Naive thymus-derived CD4-positive, alpha-beta T cell (primary cell): Measurements from ENCODE around the gene NPTXR. TPM values are rescaled to one million over a fixed set of nuclear protein-coding genes. Genes with fewer than 3 reads are reported as not detected.
A peak's percentile ranks its signal among the peaks of the same experiment; 100 is the strongest.

ENCODE experiments used
- ATAC-seq: fragments of 150-1000 bp; cut with Tn5 transposase; 2 replicates; pipeline ENCODE4 v1.10.0; 2021; ENCODE audit warnings: mild to moderate bottlenecking, moderate library complexity
- CTCF ChIA-PET: fragments of 350-600 bp; sonication (Branson Sonifier 250); formaldehyde crosslinking; loops from one replicate; lab custom pipeline; 2021; ENCODE audit warnings: antibody characterized with exemption; lab: Charles Lee
- POLR2A ChIA-PET: fragments of 350-600 bp; sonication (Branson Sonifier 250); formaldehyde crosslinking; loops from one replicate; lab custom pipeline; 2021; ENCODE audit warnings: antibody characterized with exemption, inconsistent platforms; lab: Charles Lee
- DNase-seq, 9 donors: peaks; one replicate each; pipeline versions ENCODE4 v3.0.0 to v3.0.0-alpha.2; 2020 to 2022; ENCODE audit warnings: mixed read lengths in 1 of 9
- H3K27ac ChIP-seq: one replicate; pipeline ENCODE4 v1.7.0; 2013; ENCODE audit warnings: mild to moderate bottlenecking, low read depth, low read length, moderate library complexity
- H3K27me3 ChIP-seq, 2 donors: one replicate each; pipeline ENCODE4 v1.7.0; 2013; ENCODE audit warnings: low read length in 2 of 2, mild to moderate bottlenecking in 2 of 2, moderate library complexity in 2 of 2; ENCODE audit not compliant: control insufficient read depth in 2 of 2, insufficient read depth in 2 of 2
- H3K36me3 ChIP-seq, 3 experiments: 1 replicate in 2 of 3; 2 replicates in 1 of 3; pipeline ENCODE4 v1.7.0; 2013; ENCODE audit warnings: low read length in 3 of 3, mild to moderate bottlenecking in 3 of 3, moderate library complexity in 1 of 3; ENCODE audit not compliant: insufficient read depth in 3 of 3, control insufficient read depth in 2 of 3
- H3K4me1 ChIP-seq, 2 donors: one replicate each; pipeline ENCODE4 v1.7.0; 2013; ENCODE audit warnings: low read length in 2 of 2, mild to moderate bottlenecking in 2 of 2, moderate library complexity in 1 of 2; ENCODE audit not compliant: control insufficient read depth in 2 of 2, insufficient read depth in 2 of 2
- H3K4me3 ChIP-seq: 2 replicates; pipeline ENCODE4 v1.7.0; 2013; ENCODE audit warnings: mild to moderate bottlenecking, low read length
- H3K9me3 ChIP-seq, 3 experiments: 1 replicate in 2 of 3; 2 replicates in 1 of 3; pipeline ENCODE4 v1.7.0; 2013; ENCODE audit warnings: low read length in 3 of 3; ENCODE audit not compliant: control insufficient read depth in 2 of 3
- H3K27ac Mint-ChIP-seq, 9 donors: one replicate each; pipeline ENCODE4 v1.8.0; 2020 to 2022; ENCODE audit warnings: mixed read lengths in 9 of 9, mild to moderate bottlenecking in 8 of 9, moderate library complexity in 5 of 9, inconsistent platforms in 2 of 9
- H3K27me3 Mint-ChIP-seq, 5 donors: one replicate each; pipeline ENCODE4 v1.8.0; 2021 to 2022; ENCODE audit warnings: mixed read lengths in 5 of 5, mild to moderate bottlenecking in 1 of 5
- H3K36me3 Mint-ChIP-seq, 5 donors: one replicate each; pipeline ENCODE4 v1.8.0; 2020 to 2022; ENCODE audit warnings: mixed read lengths in 5 of 5, mild to moderate bottlenecking in 3 of 5, inconsistent platforms in 1 of 5
- H3K4me1 Mint-ChIP-seq, 7 donors: one replicate each; pipeline ENCODE4 v1.8.0; 2020 to 2022; ENCODE audit warnings: mixed read lengths in 7 of 7, mild to moderate bottlenecking in 3 of 7, inconsistent platforms in 1 of 7
- H3K4me3 Mint-ChIP-seq, 10 donors: one replicate each; pipeline ENCODE4 v1.8.0; 2020 to 2022; ENCODE audit warnings: mild to moderate bottlenecking in 10 of 10, mixed read lengths in 10 of 10, moderate library complexity in 6 of 10, inconsistent platforms in 2 of 10
- H3K9me3 Mint-ChIP-seq, 11 donors: one replicate each; pipeline ENCODE4 v1.8.0; 2020 to 2022; ENCODE audit warnings: mixed read lengths in 11 of 11, mild to moderate bottlenecking in 4 of 11, inconsistent platforms in 1 of 11, moderate library complexity in 1 of 11
- intact Hi-C, 2 donors: fragments of 100-400 bp; cut with micrococcal nuclease; formaldehyde crosslinking; loops; one replicate each; pipeline ENCODE4 v1.15.1; 2023
- polyA plus RNA-seq, 2 donors: library from polyadenylated mRNA; unstranded; fragments of 300-500 nt; fragmentation: Illumina TruSeq; gene quantifications; one replicate each; pipeline ENCODE4 v1.2.3, GENCODE V29; 2021
- total RNA-seq, 6 experiments: library from RNA in 5 of 6; stranded (reverse) in 5 of 6; gene quantifications; 1 replicate in 5 of 6; 2 replicates in 1 of 6; pipeline ENCODE4 v1.2.3 and lab custom pipeline; 2021 to 2026

Gene NPTXR
- total and polyA plus RNA-seq, 7 experiments from 2014 or later = 0.85 to 12.9 (median 4.4) TPM

- Histone ChIP-seq H3K27ac (no peak overlapping the region), H3K27me3 (no peaks in the 10 kb centered on the region), H3K4me1 (peaks cover 0 to 14% of the 10 kb centered on the region in 2 donors), H3K4me3 (no peak overlapping the region), H3K36me3 (no peaks in the 10 kb centered on the region), H3K9me3 (no peaks in the 10 kb centered on the region)
- Mint-ChIP-seq H3K36me3 (peaks cover 0 to 5% (median 3%) of the 10 kb centered on the region in 5 donors), H3K27me3 (peaks cover 0 to 45% (median 0%) of the 10 kb centered on the region in 5 donors), H3K27ac (no peak overlapping the region), H3K9me3 (peaks cover 0 to 3% (median 0%) of the 10 kb centered on the region in 11 donors), H3K4me3 (peak overlapping the region in 6 of 10 donors; percentile 12 to 75 (median 44)), H3K4me1 (peaks cover 9 to 40% (median 35%) of the 10 kb centered on the region in 7 donors)
- ChIA-PET POLR2A (interaction anchor here (0.6 kb wide), 1 partner anchor 203 kb away, joined by 4 read pairs; no protein-coding TSS in a partner anchor), CTCF (no interaction called here)
- no peak for ATAC-seq
- intact Hi-C loops = loop anchor here in 1 of 2 donors (5.0 kb wide), 1 partner anchor 83 kb away; the partner anchor contains the start of gene SUN2
- no peak for DNase-seq
Observed at GRCh38 chr22:38840129-38840528, 3.7 kb downstream of the NPTXR start.

DNA sequence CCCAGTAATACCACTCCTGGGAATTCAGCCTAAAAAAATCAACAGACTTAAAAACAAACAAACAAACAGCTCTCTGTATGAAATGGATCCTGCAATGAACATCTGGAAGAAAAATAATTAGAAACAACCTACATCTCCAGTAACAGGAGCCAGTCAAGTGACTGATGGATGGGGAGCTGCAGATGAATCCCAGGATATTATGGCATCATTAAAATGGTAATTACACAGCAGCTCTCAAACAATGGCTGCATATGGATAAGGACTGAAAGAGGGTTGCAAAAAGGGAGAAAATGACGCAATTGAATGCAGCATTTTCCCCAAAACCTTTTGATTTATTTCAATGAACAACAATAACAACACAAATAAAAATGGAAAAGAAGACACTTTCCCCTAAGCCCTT lies 4.1 kb downstream of the NPTXR start:
- Histone ChIP-seq H3K27ac (no peak overlapping the region), H3K4me1 (peaks cover 0 to 14% of the 10 kb centered on the region in 2 donors), H3K36me3 (no peaks in the 10 kb centered on the region), H3K9me3 (no peaks in the 10 kb centered on the region), H3K4me3 (no peak overlapping the region), H3K27me3 (no peaks in the 10 kb centered on the region)
- no peak for ATAC-seq
- intact Hi-C loops = loop anchor here in 1 of 2 donors (5.0 kb wide), 1 partner anchor 82 kb away; the partner anchor contains the start of gene SUN2
- peak overlapping the region in 4 of 10 donors; percentile 12 to 75 (median 56) for H3K4me3 Mint-ChIP-seq
- no peak for DNase-seq
- CTCF ChIA-PET = no interaction called here
- peaks cover 9 to 40% (median 35%) of the 10 kb centered on the region in 7 donors for H3K4me1 Mint-ChIP-seq
- peaks cover 0 to 41% (median 0%) of the 10 kb centered on the region in 5 donors for H3K27me3 Mint-ChIP-seq
- POLR2A ChIA-PET = interaction anchor here (0.6 to 0.7 kb wide), 2 partner anchors 133 to 203 kb away, joined by 3 to 4 read pairs; no protein-coding TSS in a partner anchor
- peaks cover 0 to 3% (median 0%) of the 10 kb centered on the region in 11 donors for H3K9me3 Mint-ChIP-seq
- no peak overlapping the region for H3K27ac Mint-ChIP-seq
- H3K36me3 Mint-ChIP-seq = peaks cover 0 to 5% (median 3%) of the 10 kb centered on the region in 5 donors

DNA sequence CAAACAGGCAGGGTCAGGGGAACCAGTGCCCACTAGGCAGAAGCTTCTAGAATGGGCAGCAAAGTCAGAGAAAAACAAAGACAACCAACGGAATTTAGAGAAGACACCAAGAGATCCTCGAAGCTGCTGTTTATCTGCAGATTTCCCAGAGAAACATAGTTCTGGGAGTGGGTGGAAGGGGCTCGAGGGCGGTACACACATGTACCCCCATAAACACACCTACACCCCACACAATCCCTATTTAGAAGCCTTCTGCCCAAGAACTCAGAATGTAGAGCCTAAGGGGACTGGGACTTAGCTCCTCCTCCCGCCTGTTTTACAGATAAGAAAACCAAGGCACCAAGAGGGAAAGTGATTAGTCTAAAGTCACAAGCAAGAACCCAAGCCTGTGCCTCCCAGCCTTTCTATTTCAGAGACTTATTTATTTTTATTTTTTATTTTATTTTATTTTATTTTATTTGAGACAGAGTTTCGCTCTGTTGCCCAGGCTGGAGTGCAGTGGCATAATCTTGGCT lies 6.4 kb downstream of the NPTXR start:
- no peak overlapping the region for H3K27ac Mint-ChIP-seq
- intact Hi-C loops = no loop called here

DNA sequence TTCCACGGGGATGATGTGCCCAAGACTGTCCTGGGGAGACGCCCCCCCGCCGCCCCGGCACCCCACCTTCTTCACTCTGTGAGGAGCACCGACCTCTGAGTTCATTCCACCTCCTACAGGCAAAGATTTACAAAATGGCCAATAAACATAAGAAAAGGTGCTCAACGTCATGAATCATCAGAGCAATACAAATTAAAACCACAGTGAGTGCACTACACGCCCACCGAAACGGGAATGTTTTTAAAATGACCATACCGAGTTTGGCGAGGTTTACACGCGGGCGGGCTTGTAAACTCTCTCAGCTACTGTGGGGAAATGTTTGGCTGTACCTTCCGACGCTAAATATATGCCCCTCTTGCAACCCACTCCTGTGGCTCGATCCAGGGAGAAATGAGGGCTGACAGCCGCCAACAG lies 7.9 kb downstream of the NPTXR start:
- ATAC-seq (no peak), DNase-seq (no peak)
- peaks cover 0 to 7% (median 5%) of the 10 kb centered on the region in 5 donors for H3K36me3 Mint-ChIP-seq
- H3K4me3 Mint-ChIP-seq = no peak overlapping the region
- no peak overlapping the region for H3K27ac ChIP-seq
- ChIA-PET POLR2A (interaction anchor here (1.4 kb wide), 1 partner anchor 101 kb away, joined by 3 read pairs; no protein-coding TSS in a partner anchor), CTCF (no interaction called here)
- no peaks in the 10 kb centered on the region for H3K9me3 ChIP-seq
- intact Hi-C loops = no loop called here
- no peaks in the 10 kb centered on the region for H3K27me3 ChIP-seq
- peaks cover 0 to 20% (median 13%) of the 10 kb centered on the region in 7 donors for H3K4me1 Mint-ChIP-seq
- no peak overlapping the region for H3K4me3 ChIP-seq
- H3K4me1 ChIP-seq = no peaks in the 10 kb centered on the region
- peaks cover 0 to 17% (median 0%) of the 10 kb centered on the region in 5 donors for H3K27me3 Mint-ChIP-seq
- no peaks in the 10 kb centered on the region for H3K9me3 Mint-ChIP-seq
- H3K27ac Mint-ChIP-seq = no peak overlapping the region
- no peaks in the 10 kb centered on the region for H3K36me3 ChIP-seq

More for the DNA sequence above, 6.4 kb downstream of the NPTXR start:
- Mint-ChIP-seq H3K4me3 (no peak overlapping the region), H3K4me1 (peaks cover 4 to 31% (median 25%) of the 10 kb centered on the region in 7 donors), H3K36me3 (peaks cover 0 to 5% (median 3%) of the 10 kb centered on the region in 5 donors), H3K27me3 (peaks cover 0 to 31% (median 0%) of the 10 kb centered on the region in 5 donors), H3K9me3 (no peaks in the 10 kb centered on the region)
- H3K4me1 ChIP-seq = peaks cover 0 to 3% of the 10 kb centered on the region in 2 donors
- POLR2A ChIA-PET = no interaction called here
- no peak overlapping the region for H3K4me3 ChIP-seq
- ATAC-seq (no peak), DNase-seq (no peak)
- H3K27ac ChIP-seq = no peak overlapping the region
- H3K36me3 ChIP-seq = no peaks in the 10 kb centered on the region
- H3K27me3 ChIP-seq = no peaks in the 10 kb centered on the region
- H3K9me3 ChIP-seq = no peaks in the 10 kb centered on the region
- CTCF ChIA-PET = interaction anchor here (0.8 to 1.4 kb wide), 3 partner anchors 85 to 166 kb away, joined by 3 to 4 read pairs (median 3); no protein-coding TSS in a partner anchor

- peaks cover 0 to 8% (median 0%) of the 10 kb centered on the region in 5 donors for H3K27me3 Mint-ChIP-seq
- no peak overlapping the region for H3K4me3 Mint-ChIP-seq
- ChIA-PET POLR2A (interaction anchor here (1.4 kb wide), 1 partner anchor 100 kb away, joined by 3 read pairs; no protein-coding TSS in a partner anchor), CTCF (no interaction called here)
- no peak overlapping the region for H3K27ac Mint-ChIP-seq
- Histone ChIP-seq H3K4me1 (no peaks in the 10 kb centered on the region), H3K36me3 (no peaks in the 10 kb centered on the region), H3K9me3 (no peaks in the 10 kb centered on the region), H3K27ac (no peak overlapping the region), H3K27me3 (no peaks in the 10 kb centered on the region), H3K4me3 (no peak overlapping the region)
- ATAC-seq = no peak
- H3K36me3 Mint-ChIP-seq = peaks cover 0 to 7% (median 2%) of the 10 kb centered on the region in 5 donors
- peaks cover 0 to 11% (median 5%) of the 10 kb centered on the region in 7 donors for H3K4me1 Mint-ChIP-seq
- no peak for DNase-seq
- intact Hi-C loops = no loop called here
- no peaks in the 10 kb centered on the region for H3K9me3 Mint-ChIP-seq
Observed at GRCh38 chr22:38834991-38835390, 8.8 kb downstream of the NPTXR start.

GRCh38 chr22:38834215-38834953 lies 9.4 kb downstream of the NPTXR start:
- H3K4me3 ChIP-seq = no peak overlapping the region
- ChIA-PET CTCF (no interaction called here), POLR2A (no interaction called here)
- H3K9me3 Mint-ChIP-seq = no peaks in the 10 kb centered on the region
- H3K27ac ChIP-seq = no peak overlapping the region
- H3K9me3 ChIP-seq = no peaks in the 10 kb centered on the region
- peaks cover 0 to 5% (median 0%) of the 10 kb centered on the region in 7 donors for H3K4me1 Mint-ChIP-seq
- no peaks in the 10 kb centered on the region for H3K4me1 ChIP-seq
- no peak overlapping the region for H3K4me3 Mint-ChIP-seq
- peaks cover 0 to 2% (median 0%) of the 10 kb centered on the region in 5 donors for H3K27me3 Mint-ChIP-seq
- intact Hi-C loops = no loop called here
- no peak overlapping the region for H3K27ac Mint-ChIP-seq
- H3K27me3 ChIP-seq = no peaks in the 10 kb centered on the region
- H3K36me3 ChIP-seq = no peaks in the 10 kb centered on the region
- ATAC-seq = no peak
- DNase-seq = no peak
- peaks cover 0 to 7% (median 0%) of the 10 kb centered on the region in 5 donors for H3K36me3 Mint-ChIP-seq
